CD14-positive monocyte (primary cell): ENCODE measurements around the gene PLXNA2. TPM values are rescaled to one million over a fixed set of nuclear protein-coding genes. Genes with fewer than 3 reads are reported as not detected.

ENCODE experiments used
- DNase-seq, 3 donors: peaks; one replicate each; pipeline ENCODE4 v3.0.0-alpha.2; 2011 to 2022
- H2AFZ ChIP-seq: 2 replicates; pipeline ENCODE4 v1.6.0; 2012; ENCODE audit warnings: mild to moderate bottlenecking, low read depth, low read length, inconsistent platforms; ENCODE audit not compliant: insufficient read depth, poor library complexity, severe bottlenecking
- H3K27ac ChIP-seq, 2 donors: 1 replicate in 1 of 2; 2 replicates in 1 of 2; pipeline ENCODE4 v1.5.1; 2012 to 2013; ENCODE audit warnings: low read length in 2 of 2, control low read depth in 1 of 2, inconsistent platforms in 1 of 2, low read depth in 1 of 2, mild to moderate bottlenecking in 1 of 2
- H3K27me3 ChIP-seq, 2 donors: one replicate each; pipeline versions ENCODE4 v1.6.0 to v1.6.1; 2011 to 2013; ENCODE audit warnings: low read length in 2 of 2; ENCODE audit not compliant: control insufficient read depth in 2 of 2, insufficient read depth in 2 of 2
- H3K36me3 ChIP-seq, 2 donors: replicated peaks in 1 of 2; 1 replicate in 1 of 2; 2 replicates in 1 of 2; pipeline versions ENCODE4 v1.5.1 to v1.6.1; 2012 to 2013; ENCODE audit warnings: low read length in 2 of 2, control low read depth in 1 of 2, inconsistent platforms in 1 of 2, mild to moderate bottlenecking in 1 of 2; ENCODE audit not compliant: insufficient read depth in 2 of 2, control insufficient read depth in 1 of 2
- H3K4me1 ChIP-seq, 2 donors: 1 replicate in 1 of 2; 2 replicates in 1 of 2; pipeline versions ENCODE4 v1.5.1 to v1.6.1; 2012 to 2013; ENCODE audit warnings: low read length in 2 of 2, control low read depth in 1 of 2, inconsistent platforms in 1 of 2, mild to moderate bottlenecking in 1 of 2, moderate library complexity in 1 of 2; ENCODE audit not compliant: insufficient read depth in 2 of 2, control insufficient read depth in 1 of 2
- H3K4me2 ChIP-seq: replicated peaks from 2 replicates; pipeline ENCODE3; 2012; ENCODE audit warnings: low read length, moderate library complexity, mild to moderate bottlenecking; ENCODE audit not compliant: poor library complexity, severe bottlenecking; ENCODE audit errors: extremely low read depth
- H3K4me3 ChIP-seq, 3 experiments: fragments of 200-600 bp in 1 of 3; sonication (generic) in 1 of 3; replicated peaks in 1 of 3; 1 replicate in 2 of 3; 2 replicates in 1 of 3; pipeline ENCODE4 v1.5.1; 2011 to 2013; ENCODE audit warnings: low read length in 3 of 3, mild to moderate bottlenecking in 3 of 3, control low read depth in 2 of 3, low read depth in 2 of 3, inconsistent platforms in 1 of 3, moderate library complexity in 1 of 3
- H3K79me2 ChIP-seq: 2 replicates; pipeline ENCODE4 v1.6.0; 2012; ENCODE audit warnings: mild to moderate bottlenecking, control low read depth, inconsistent platforms, low read length, moderate library complexity; ENCODE audit not compliant: insufficient read depth
- H3K9ac ChIP-seq: 2 replicates; pipeline ENCODE4 v1.6.0; 2017; ENCODE audit warnings: low read length, mild to moderate bottlenecking; ENCODE audit not compliant: insufficient read depth, poor library complexity, severe bottlenecking
- H3K9me3 ChIP-seq, 2 donors: replicated peaks in 1 of 2; 1 replicate in 1 of 2; 2 replicates in 1 of 2; pipeline versions ENCODE4 v1.5.1 to v1.6.1; 2012 to 2013; ENCODE audit warnings: low read length in 2 of 2, control low read depth in 1 of 2; ENCODE audit not compliant: control insufficient read depth in 1 of 2, insufficient read depth in 1 of 2
- H4K20me1 ChIP-seq: 2 replicates; pipeline ENCODE4 v1.6.0; 2012; ENCODE audit warnings: mild to moderate bottlenecking, low read length, control low read depth, moderate library complexity; ENCODE audit not compliant: insufficient read depth
- H3K27ac Mint-ChIP-seq, 7 donors: one replicate each; pipeline ENCODE4 v1.8.0; 2020; ENCODE audit warnings: mild to moderate bottlenecking in 7 of 7, mixed read lengths in 7 of 7, moderate library complexity in 6 of 7, inconsistent platforms in 2 of 7
- H3K27me3 Mint-ChIP-seq, 3 donors: one replicate each; pipeline ENCODE4 v1.8.0; 2021 to 2022; ENCODE audit warnings: low read depth in 3 of 3, mild to moderate bottlenecking in 3 of 3, mixed read lengths in 3 of 3, moderate library complexity in 3 of 3, inconsistent platforms in 1 of 3
- H3K36me3 Mint-ChIP-seq, 2 donors: one replicate each; pipeline ENCODE4 v1.8.0; 2020; ENCODE audit warnings: mixed read lengths in 2 of 2, inconsistent platforms in 1 of 2, mild to moderate bottlenecking in 1 of 2
- H3K4me1 Mint-ChIP-seq: one replicate; pipeline ENCODE4 v1.8.0; 2020; ENCODE audit warnings: mild to moderate bottlenecking, mixed read lengths
- H3K4me3 Mint-ChIP-seq, 2 donors: one replicate each; pipeline ENCODE4 v1.8.0; 2020; ENCODE audit warnings: mild to moderate bottlenecking in 2 of 2, mixed read lengths in 2 of 2, moderate library complexity in 1 of 2
- H3K9me3 Mint-ChIP-seq, 7 donors: one replicate each; pipeline ENCODE4 v1.8.0; 2020 to 2022; ENCODE audit warnings: mixed read lengths in 7 of 7, mild to moderate bottlenecking in 6 of 7, moderate library complexity in 6 of 7, inconsistent platforms in 2 of 7
- WGBS: methylation state at CpG from one replicate; pipeline ENCODE4 v1.1.5; 2013; ENCODE audit warnings: missing lambda C conversion rate; ENCODE audit not compliant: insufficient coverage; 5-methylcytosine and 5-hydroxymethylcytosine counted together
- intact Hi-C, 2 donors: fragments of 100-400 bp; cut with micrococcal nuclease; formaldehyde crosslinking; loops; one replicate each; pipeline versions ENCODE4 v1.15.0 to v1.15.1; 2023
- polyA plus RNA-seq, 3 donors: library from polyadenylated mRNA; depleted of rRNA in 1 of 3; unstranded in 2 of 3; stranded (reverse) in 1 of 3; fragments of 300-500 nt in 2 of 3; fragments of >200 nt in 1 of 3; fragmentation: Illumina TruSeq in 2 of 3; gene quantifications; 1 replicate in 2 of 3; 2 replicates in 1 of 3; pipeline ENCODE4 v1.2.3, GENCODE V29; 2012 to 2021
- TF ChIP-seq, protein P1 (sequence below): fragments of 200-600 bp; IDR thresholded peaks from one replicate; pipeline ENCODE4 v1.8.0; 2022; ENCODE audit warnings: antibody characterized with exemption, mild to moderate bottlenecking

The PLXNA2 gene
- polyA plus RNA-seq, 3 donors: 0.75 to 2.1 (median 1.1) TPM

DNA sequence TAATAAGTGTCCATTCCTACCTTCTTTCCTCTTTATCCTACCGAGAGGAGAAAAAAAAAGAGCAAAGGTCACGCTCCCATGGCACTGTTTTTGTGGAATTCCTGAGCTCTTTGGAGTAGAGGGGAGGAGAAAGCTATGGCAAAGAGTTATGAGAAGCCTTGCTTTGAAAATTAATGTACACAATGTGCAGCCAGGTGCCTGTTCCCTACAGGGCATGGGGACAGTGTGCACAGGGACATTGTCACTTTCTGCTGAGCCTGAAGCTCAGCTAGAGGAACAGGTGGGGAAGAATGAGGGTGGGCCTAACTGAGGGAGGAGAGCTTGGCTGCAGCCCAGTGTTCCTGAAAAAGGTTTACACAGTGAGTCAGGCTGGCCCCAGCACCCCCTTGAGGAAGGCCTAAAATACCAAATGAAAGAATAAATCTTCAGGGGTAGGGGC lies 66.1 kb downstream of the PLXNA2 start:
- no peaks in the 10 kb centered on the region for H3K36me3 Mint-ChIP-seq
- intact Hi-C loops: no loop called here
- no peaks in the 10 kb centered on the region for H3K27me3 ChIP-seq
- TF ChIP-seq, protein P1, sequence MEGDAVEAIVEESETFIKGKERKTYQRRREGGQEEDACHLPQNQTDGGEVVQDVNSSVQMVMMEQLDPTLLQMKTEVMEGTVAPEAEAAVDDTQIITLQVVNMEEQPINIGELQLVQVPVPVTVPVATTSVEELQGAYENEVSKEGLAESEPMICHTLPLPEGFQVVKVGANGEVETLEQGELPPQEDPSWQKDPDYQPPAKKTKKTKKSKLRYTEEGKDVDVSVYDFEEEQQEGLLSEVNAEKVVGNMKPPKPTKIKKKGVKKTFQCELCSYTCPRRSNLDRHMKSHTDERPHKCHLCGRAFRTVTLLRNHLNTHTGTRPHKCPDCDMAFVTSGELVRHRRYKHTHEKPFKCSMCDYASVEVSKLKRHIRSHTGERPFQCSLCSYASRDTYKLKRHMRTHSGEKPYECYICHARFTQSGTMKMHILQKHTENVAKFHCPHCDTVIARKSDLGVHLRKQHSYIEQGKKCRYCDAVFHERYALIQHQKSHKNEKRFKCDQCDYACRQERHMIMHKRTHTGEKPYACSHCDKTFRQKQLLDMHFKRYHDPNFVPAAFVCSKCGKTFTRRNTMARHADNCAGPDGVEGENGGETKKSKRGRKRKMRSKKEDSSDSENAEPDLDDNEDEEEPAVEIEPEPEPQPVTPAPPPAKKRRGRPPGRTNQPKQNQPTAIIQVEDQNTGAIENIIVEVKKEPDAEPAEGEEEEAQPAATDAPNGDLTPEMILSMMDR: no peak
- H3K9ac ChIP-seq: no peak overlapping the region
- no peak overlapping the region for H2AFZ ChIP-seq
- no peaks in the 10 kb centered on the region for H3K9me3 Mint-ChIP-seq
- H3K4me3 ChIP-seq: no peak overlapping the region
- H3K27ac ChIP-seq: no peak overlapping the region
- H3K79me2 ChIP-seq: no peaks in the 10 kb centered on the region
- WGBS: no CpG with 5 or more reads among the region's 2 CpGs
- no peaks in the 10 kb centered on the region for H3K9me3 ChIP-seq
- no peak overlapping the region for H3K4me3 Mint-ChIP-seq
- no peaks in the 10 kb centered on the region for H3K4me1 Mint-ChIP-seq
- H3K27ac Mint-ChIP-seq: no peak overlapping the region
- H3K27me3 Mint-ChIP-seq: peaks cover 0 to 5% (median 3%) of the 10 kb centered on the region in 3 donors
- no peaks in the 10 kb centered on the region for H3K4me1 ChIP-seq
- no peak overlapping the region for H3K4me2 ChIP-seq
- H3K36me3 ChIP-seq: no peaks in the 10 kb centered on the region
- no peak for DNase-seq
- no peaks in the 10 kb centered on the region for H4K20me1 ChIP-seq

DNA sequence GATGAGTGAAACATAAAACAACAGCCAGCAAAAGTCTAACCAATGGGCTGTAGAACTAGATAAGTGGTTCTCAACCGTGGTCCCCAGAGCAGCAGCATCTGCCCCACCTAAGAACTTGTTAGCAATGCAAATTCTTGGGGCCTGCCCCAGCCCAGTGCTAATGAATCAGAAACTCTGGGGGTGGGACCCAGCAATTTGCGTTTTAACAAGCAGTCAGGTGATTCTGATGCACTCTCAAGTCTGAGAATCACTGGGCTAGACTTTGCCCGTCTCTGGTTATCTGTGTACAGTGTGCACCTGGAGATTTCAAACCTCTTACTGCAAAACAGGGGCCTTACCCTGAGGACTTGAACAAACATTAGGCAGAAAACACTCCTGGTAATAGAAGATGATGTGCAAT lies 66.5 kb downstream of the PLXNA2 start:
- Mint-ChIP-seq H3K36me3 (no peaks in the 10 kb centered on the region), H3K4me1 (no peaks in the 10 kb centered on the region), H3K9me3 (no peaks in the 10 kb centered on the region), H3K27me3 (peaks cover 0 to 3% (median 3%) of the 10 kb centered on the region in 3 donors), H3K4me3 (no peak overlapping the region), H3K27ac (no peak overlapping the region)
- WGBS: 86% methylated on average over 3 of the region's 3 CpGs
- Histone ChIP-seq H3K4me1 (no peaks in the 10 kb centered on the region), H3K4me2 (no peak overlapping the region), H3K36me3 (no peaks in the 10 kb centered on the region), H2AFZ (no peak overlapping the region), H3K27me3 (no peaks in the 10 kb centered on the region), H3K79me2 (no peaks in the 10 kb centered on the region), H3K4me3 (no peak overlapping the region), H4K20me1 (no peaks in the 10 kb centered on the region), H3K9me3 (no peaks in the 10 kb centered on the region), H3K27ac (no peak overlapping the region), H3K9ac (no peak overlapping the region)
- TF ChIP-seq, protein P1: no peak
- DNase-seq: no peak
- intact Hi-C loops: no loop called here
